Upper lobe of left lung (tissue), 6 donors: ENCODE measurements around the gene UGT2A2. TPM values are rescaled to one million over a fixed set of nuclear protein-coding genes. Genes with fewer than 3 reads are reported as not detected.
A peak's percentile ranks its signal among the peaks of the same experiment; 100 is the strongest.

Experiments used
- ATAC-seq, 2 donors: fragments of 200-7000 bp; cut with Tn5 transposase; one replicate each; pipeline ENCODE4 v1.9.1; 2022; ENCODE audit warnings: mild to moderate bottlenecking in 2 of 2, moderate library complexity in 2 of 2; ENCODE audit not compliant: low FRiP score in 2 of 2
- DNase-seq, 2 donors: peaks; one replicate each; pipeline ENCODE4 v3.0.0-alpha.2; 2019 to 2020
- H3K27ac ChIP-seq, 4 donors: fragments of 200-600 bp; sonication (generic); one replicate each; pipeline ENCODE4 v1.5.1; 2016 to 2019
- H3K27me3 ChIP-seq, 4 donors: fragments of 200-600 bp; sonication (generic); one replicate each; pipeline ENCODE4 v1.5.1; 2017 to 2019
- H3K36me3 ChIP-seq, 4 donors: fragments of 200-600 bp; sonication (generic); one replicate each; pipeline ENCODE4 v1.5.1; 2016 to 2019
- H3K4me1 ChIP-seq, 4 donors: fragments of 200-600 bp; sonication (generic); one replicate each; pipeline ENCODE4 v1.5.1; 2018 to 2019
- H3K4me3 ChIP-seq, 4 donors: fragments of 200-600 bp; sonication (generic); one replicate each; pipeline ENCODE4 v1.5.1; 2017 to 2019; ENCODE audit warnings: mild to moderate bottlenecking in 2 of 4, moderate library complexity in 1 of 4
- H3K9me3 ChIP-seq, 4 donors: fragments of 200-600 bp; sonication (generic); one replicate each; pipeline ENCODE4 v1.5.1; 2018 to 2019
- EP300 ChIP-seq, 4 donors: sonication (generic); formaldehyde crosslinking; IDR thresholded peaks; one replicate each; pipeline ENCODE4 v1.5.1; 2017; ENCODE audit warnings: antibody characterized with exemption in 4 of 4, control low read depth in 2 of 4
- POLR2A ChIP-seq, 4 donors: fragments of 450-650 bp; IDR thresholded peaks; one replicate each; pipeline ENCODE4 v1.5.1; 2016 to 2017; ENCODE audit warnings: antibody characterized with exemption in 4 of 4, mild to moderate bottlenecking in 2 of 4
- POLR2AphosphoS5 ChIP-seq, 2 donors: sonication (generic); formaldehyde crosslinking; IDR thresholded peaks; one replicate each; pipeline ENCODE4 v1.5.1; 2017; ENCODE audit warnings: antibody characterized with exemption in 2 of 2
- WGBS, 2 donors: methylation state at CpG; one replicate each; pipeline ENCODE4 v1.1.5; 2017 to 2018; 5-methylcytosine and 5-hydroxymethylcytosine counted together
- total RNA-seq, 6 donors: library from RNA; depleted of rRNA in 4 of 6; stranded (reverse); fragments of >200 nt in 4 of 6; gene quantifications; one replicate each; pipeline versions ENCODE4 v1.1.0 to v1.2.1, GENCODE V29; 2016 to 2021
- TF ChIP-seq, protein P1 (sequence below), 6 experiments: fragments of 450-650 bp in 4 of 6; fragments of 200-600 bp in 2 of 6; sonication (generic) in 2 of 6; IDR thresholded peaks; one replicate each; pipeline ENCODE4 v1.5.1; 2016 to 2019; ENCODE audit warnings: antibody characterized with exemption in 6 of 6
- donor health status: DM: no; HTN: no; CAD: no; lungs with moderate emphysema.
- donor health status: DM: no; HTN: yes; CAD: no; lungs with severe emphysema.

Gene UGT2A2
- total RNA-seq, 6 donors from 2014 or later: not detected

GRCh38 chr4:69583543-69583942 lies 55.9 kb downstream of the UGT2A2 start:
- H3K4me3 ChIP-seq: no peak overlapping the region
- DNase-seq: no peak
- WGBS, 2 donors: 59 to 74% methylated on average over 2 of the region's 2 CpGs
- TF ChIP-seq, protein P1, sequence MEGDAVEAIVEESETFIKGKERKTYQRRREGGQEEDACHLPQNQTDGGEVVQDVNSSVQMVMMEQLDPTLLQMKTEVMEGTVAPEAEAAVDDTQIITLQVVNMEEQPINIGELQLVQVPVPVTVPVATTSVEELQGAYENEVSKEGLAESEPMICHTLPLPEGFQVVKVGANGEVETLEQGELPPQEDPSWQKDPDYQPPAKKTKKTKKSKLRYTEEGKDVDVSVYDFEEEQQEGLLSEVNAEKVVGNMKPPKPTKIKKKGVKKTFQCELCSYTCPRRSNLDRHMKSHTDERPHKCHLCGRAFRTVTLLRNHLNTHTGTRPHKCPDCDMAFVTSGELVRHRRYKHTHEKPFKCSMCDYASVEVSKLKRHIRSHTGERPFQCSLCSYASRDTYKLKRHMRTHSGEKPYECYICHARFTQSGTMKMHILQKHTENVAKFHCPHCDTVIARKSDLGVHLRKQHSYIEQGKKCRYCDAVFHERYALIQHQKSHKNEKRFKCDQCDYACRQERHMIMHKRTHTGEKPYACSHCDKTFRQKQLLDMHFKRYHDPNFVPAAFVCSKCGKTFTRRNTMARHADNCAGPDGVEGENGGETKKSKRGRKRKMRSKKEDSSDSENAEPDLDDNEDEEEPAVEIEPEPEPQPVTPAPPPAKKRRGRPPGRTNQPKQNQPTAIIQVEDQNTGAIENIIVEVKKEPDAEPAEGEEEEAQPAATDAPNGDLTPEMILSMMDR (IDR thresholded peaks at IDR 0.05): no peak
- TF ChIP-seq POLR2A (IDR thresholded peaks at IDR 0.05) (no peak), POLR2AphosphoS5 (IDR thresholded peaks at IDR 0.05) (no peak), EP300 (IDR thresholded peaks at IDR 0.05) (no peak)
- no peaks in the 10 kb centered on the region for H3K36me3 ChIP-seq
- H3K27ac ChIP-seq: no peak overlapping the region
- no peaks in the 10 kb centered on the region for H3K4me1 ChIP-seq
- ATAC-seq: no peak
- no peaks in the 10 kb centered on the region for H3K9me3 ChIP-seq
- no peaks in the 10 kb centered on the region for H3K27me3 ChIP-seq

- 88 to 93% methylated on average over 1 of the region's 1 CpG for WGBS, 2 donors
- Histone ChIP-seq H3K4me3 (no peak overlapping the region), H3K9me3 (no peaks in the 10 kb centered on the region), H3K27ac (no peak overlapping the region), H3K4me1 (no peaks in the 10 kb centered on the region), H3K27me3 (no peaks in the 10 kb centered on the region), H3K36me3 (no peaks in the 10 kb centered on the region)
- ATAC-seq (no peak), DNase-seq (no peak)
- TF ChIP-seq POLR2A (IDR thresholded peaks at IDR 0.05): no peak
- TF ChIP-seq, protein P1 (IDR thresholded peaks at IDR 0.05): no peak
- TF ChIP-seq POLR2AphosphoS5 (IDR thresholded peaks at IDR 0.05): no peak
- no peak for TF ChIP-seq EP300 (IDR thresholded peaks at IDR 0.05)
These were observed 62.2 kb downstream of the UGT2A2 start for GRCh38 chr4:69577245-69577644.

DNA sequence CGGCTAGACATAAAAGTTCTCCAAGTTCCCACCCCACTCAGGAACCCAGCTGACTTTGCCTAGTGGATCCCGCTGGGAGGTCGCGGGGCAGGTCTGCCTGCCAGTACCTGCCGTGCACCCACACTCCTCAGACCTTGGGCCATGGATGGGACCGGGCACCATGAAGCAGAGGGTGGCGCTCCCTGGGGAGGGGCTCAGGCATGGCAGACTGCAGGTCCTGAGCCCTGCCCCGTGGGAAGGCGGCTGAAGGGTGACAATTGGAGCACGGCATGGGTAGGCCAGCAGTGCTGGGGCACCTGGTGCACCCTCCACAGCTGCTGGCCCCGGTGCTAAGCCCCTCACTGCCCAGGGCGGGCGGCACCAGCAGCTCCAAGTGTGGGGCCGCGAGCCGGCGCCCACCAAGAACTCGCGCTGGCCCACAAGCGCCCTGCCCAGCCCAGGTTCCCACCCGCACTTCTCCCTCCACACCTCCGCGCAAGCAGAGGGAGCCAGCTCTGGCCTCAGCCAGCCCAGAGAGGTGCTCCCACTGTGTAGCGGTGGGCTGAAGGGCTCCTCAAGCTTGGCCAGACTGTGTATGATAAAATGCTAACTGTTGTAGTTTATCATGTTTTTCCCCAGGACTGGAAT lies 63.1 kb downstream of the UGT2A2 start:
- no peak for TF ChIP-seq POLR2A (IDR thresholded peaks at IDR 0.05)
- no peak for TF ChIP-seq POLR2AphosphoS5 (IDR thresholded peaks at IDR 0.05)
- no peak for TF ChIP-seq EP300 (IDR thresholded peaks at IDR 0.05)
- TF ChIP-seq, protein P1 (IDR thresholded peaks at IDR 0.05): no peak
- Histone ChIP-seq H3K27ac (no peak overlapping the region), H3K4me1 (no peaks in the 10 kb centered on the region), H3K9me3 (no peaks in the 10 kb centered on the region), H3K4me3 (no peak overlapping the region), H3K27me3 (no peaks in the 10 kb centered on the region), H3K36me3 (no peaks in the 10 kb centered on the region)
- peak in 1 of 2 donors; percentile 21 for ATAC-seq
- peak in 1 of 2 donors; percentile 60 for DNase-seq
- WGBS, 2 donors: 98% methylated on average over 15 to 23 of the region's 24 CpGs

DNA sequence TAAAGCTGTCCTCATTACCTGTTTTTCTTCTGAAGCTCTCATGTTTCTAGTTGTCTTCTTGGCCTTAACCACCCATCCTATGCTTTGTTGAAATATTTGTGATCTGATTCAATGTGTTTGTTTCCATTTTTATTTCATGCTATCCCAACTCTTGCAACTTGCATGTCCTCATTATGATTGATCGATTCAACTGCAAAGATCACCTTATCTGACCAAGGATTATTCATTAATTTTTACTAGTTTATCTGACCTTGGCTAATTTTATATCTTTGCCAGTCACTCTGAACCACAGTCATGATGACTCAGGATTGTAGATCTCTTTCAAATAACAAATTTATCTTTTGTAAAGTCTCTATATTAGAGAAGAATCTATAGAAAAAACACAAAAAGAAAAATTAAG lies 70.7 kb downstream of the UGT2A2 start:
- Histone ChIP-seq H3K9me3 (no peaks in the 10 kb centered on the region), H3K4me3 (no peak overlapping the region), H3K4me1 (no peaks in the 10 kb centered on the region), H3K36me3 (no peaks in the 10 kb centered on the region), H3K27me3 (no peaks in the 10 kb centered on the region), H3K27ac (no peak overlapping the region)
- ATAC-seq: no peak
- 89 to 91% methylated on average over 1 of the region's 1 CpG for WGBS, 2 donors
- no peak for TF ChIP-seq POLR2AphosphoS5 (IDR thresholded peaks at IDR 0.05)
- no peak for TF ChIP-seq EP300 (IDR thresholded peaks at IDR 0.05)
- no peak for TF ChIP-seq POLR2A (IDR thresholded peaks at IDR 0.05)
- TF ChIP-seq, protein P1 (IDR thresholded peaks at IDR 0.05): no peak
- no peak for DNase-seq

DNA sequence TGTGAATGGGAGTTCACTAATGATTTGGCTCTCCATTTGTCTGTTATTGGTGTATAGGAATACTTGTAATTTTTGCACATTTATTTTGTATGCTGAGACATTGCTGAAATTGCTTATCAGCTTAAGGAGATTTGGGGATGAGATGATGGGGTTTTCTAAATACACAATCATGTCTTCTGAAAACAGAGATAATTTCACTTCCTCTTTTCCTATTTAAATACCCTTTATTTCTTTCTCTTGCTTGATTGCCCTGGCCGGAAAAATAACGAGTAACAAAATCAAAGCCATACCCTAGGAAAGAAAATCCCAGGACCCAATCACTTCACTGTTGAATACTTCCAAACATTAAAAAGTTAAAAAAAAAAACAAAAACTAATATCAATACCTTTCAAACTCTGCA lies 76.0 kb downstream of the UGT2A2 start:
- TF ChIP-seq, protein P1 (IDR thresholded peaks at IDR 0.05): no peak
- TF ChIP-seq EP300 (IDR thresholded peaks at IDR 0.05): no peak
- TF ChIP-seq POLR2AphosphoS5 (IDR thresholded peaks at IDR 0.05): no peak
- TF ChIP-seq POLR2A (IDR thresholded peaks at IDR 0.05): no peak
- no peaks in the 10 kb centered on the region for H3K36me3 ChIP-seq

More for the DNA sequence above, 76.0 kb downstream of the UGT2A2 start:
- Histone ChIP-seq H3K4me1 (no peaks in the 10 kb centered on the region), H3K9me3 (no peaks in the 10 kb centered on the region), H3K27ac (no peak overlapping the region), H3K4me3 (no peak overlapping the region), H3K27me3 (no peaks in the 10 kb centered on the region)
- DNase-seq (no peak), ATAC-seq (no peak)
- 73 to 88% methylated on average over 2 of the region's 2 CpGs for WGBS, 2 donors
